ENCODE measurements around the gene TANC2. TPM values are rescaled to one million over a fixed set of nuclear protein-coding genes. Genes with fewer than 3 reads are reported as not detected.

Gene TANC2
- total RNA-seq, 1 experiment from 2014 or later = 18.6 TPM

DNA sequence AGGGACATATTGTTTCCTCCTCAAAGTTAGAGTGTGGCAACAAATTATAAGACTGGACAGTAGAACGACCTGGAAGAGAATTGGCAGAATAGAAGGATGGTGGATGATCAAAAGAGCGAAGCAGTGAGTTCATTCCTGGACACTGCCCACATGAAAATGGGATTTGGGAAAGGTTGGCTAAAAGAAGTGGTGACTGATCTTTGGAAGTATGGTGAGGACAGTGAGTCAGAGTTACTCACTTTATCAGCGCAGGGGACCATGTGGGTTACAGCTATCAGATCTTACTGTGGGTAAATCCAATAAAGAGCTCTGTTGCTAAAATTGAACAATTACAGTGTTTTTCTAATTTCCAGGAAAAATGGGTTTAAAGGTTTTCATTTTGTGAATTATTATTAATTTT is 2.7 kb upstream of the TANC2 start (continued):
- no peak for TF ChIP-seq ARID4B (CRISPR knock-in tag; IDR thresholded peaks at IDR 0.05; ENCODE audit: borderline replicate concordance)
- TF ChIP-seq ZSCAN18 (CRISPR knock-in tag; IDR thresholded peaks at IDR 0.05) = no peak
- no peak for TF ChIP-seq FOXP4 (CRISPR knock-in tag; IDR thresholded peaks at IDR 0.05)
- no peak for TF ChIP-seq SOX15 (CRISPR knock-in tag; IDR thresholded peaks at IDR 0.05)

DNA sequence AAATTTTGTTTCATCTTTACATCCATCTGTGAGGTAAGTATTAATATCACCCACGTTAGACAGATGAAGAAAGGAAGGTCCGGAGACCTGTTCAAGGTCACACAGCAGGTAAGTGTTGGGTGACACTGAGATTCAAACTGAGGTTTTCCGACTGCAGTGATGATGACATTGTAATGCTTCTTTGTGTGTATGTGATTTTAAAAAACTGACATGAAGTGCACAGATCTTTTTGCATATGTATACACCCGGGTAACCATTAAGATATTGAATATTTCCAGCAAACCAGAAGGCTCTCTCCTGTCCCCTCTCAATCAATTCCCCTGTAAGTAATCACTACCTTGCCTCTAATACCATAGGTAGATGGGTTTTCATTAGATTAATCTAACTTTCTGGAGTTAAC is 1.5 kb upstream of the TANC2 start:
- H3K36me3 Mint-ChIP-seq = no peaks in the 10 kb centered on the region
- H3K9me3 Mint-ChIP-seq = no peaks in the 10 kb centered on the region
- no peak overlapping the region for H3K4me3 Mint-ChIP-seq
- H3K4me1 Mint-ChIP-seq = peaks cover 32% of the 10 kb centered on the region
- DNase-seq (ENCODE audit: low spot score) (no peak), ATAC-seq (no peak)
- CTCF ChIA-PET = no interaction called here
- no peak for TF ChIP-seq RORB (CRISPR knock-in tag; IDR thresholded peaks at IDR 0.05)
- TF ChIP-seq NFYB (CRISPR knock-in tag; conservative IDR thresholded peaks at IDR 0.05; ENCODE audit: low read depth) = no peak
- TF ChIP-seq MYBL2 (CRISPR knock-in tag; IDR thresholded peaks at IDR 0.05) = no peak
- TF ChIP-seq TEAD4 (CRISPR knock-in tag; IDR thresholded peaks at IDR 0.05) = no peak
- no peak for TF ChIP-seq HMGXB4 (CRISPR knock-in tag; IDR thresholded peaks at IDR 0.05)
- TF ChIP-seq GRHL2 (CRISPR knock-in tag; IDR thresholded peaks at IDR 0.05; ENCODE audit: insufficient replicate concordance, severe bottlenecking) = no peak
- TF ChIP-seq, protein P1, sequence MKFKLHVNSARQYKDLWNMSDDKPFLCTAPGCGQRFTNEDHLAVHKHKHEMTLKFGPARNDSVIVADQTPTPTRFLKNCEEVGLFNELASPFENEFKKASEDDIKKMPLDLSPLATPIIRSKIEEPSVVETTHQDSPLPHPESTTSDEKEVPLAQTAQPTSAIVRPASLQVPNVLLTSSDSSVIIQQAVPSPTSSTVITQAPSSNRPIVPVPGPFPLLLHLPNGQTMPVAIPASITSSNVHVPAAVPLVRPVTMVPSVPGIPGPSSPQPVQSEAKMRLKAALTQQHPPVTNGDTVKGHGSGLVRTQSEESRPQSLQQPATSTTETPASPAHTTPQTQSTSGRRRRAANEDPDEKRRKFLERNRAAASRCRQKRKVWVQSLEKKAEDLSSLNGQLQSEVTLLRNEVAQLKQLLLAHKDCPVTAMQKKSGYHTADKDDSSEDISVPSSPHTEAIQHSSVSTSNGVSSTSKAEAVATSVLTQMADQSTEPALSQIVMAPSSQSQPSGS (CRISPR knock-in tag; IDR thresholded peaks at IDR 0.05; ENCODE audit: borderline replicate concordance, low read depth) = no peak
- TF ChIP-seq ATF3 (CRISPR knock-in tag; conservative IDR thresholded peaks at IDR 0.05) = no peak
- no peak for TF ChIP-seq TCF7 (CRISPR knock-in tag; IDR thresholded peaks at IDR 0.05; ENCODE audit: low read depth)
- TF ChIP-seq FOXP4 (CRISPR knock-in tag; IDR thresholded peaks at IDR 0.05) = no peak
- TF ChIP-seq USF2 (CRISPR knock-in tag; IDR thresholded peaks at IDR 0.05) = no peak
- no peak for TF ChIP-seq NFATC4 (CRISPR knock-in tag; IDR thresholded peaks at IDR 0.05)
- no peak for TF ChIP-seq JAZF1 (CRISPR knock-in tag; IDR thresholded peaks at IDR 0.05)
- POLR2A ChIA-PET = interaction anchor here (0.6 kb wide), 1 partner anchor 10 kb away, joined by 4 read pairs; no protein-coding TSS in a partner anchor
- H3K27ac Mint-ChIP-seq = no peak overlapping the region
- peaks cover 39% of the 10 kb centered on the region for H3K27me3 Mint-ChIP-seq (ENCODE audit: low read depth)
